Osteoblast (primary cell): ENCODE data around the gene NEDD8. TPM values are rescaled to one million over a fixed set of nuclear protein-coding genes. Genes with fewer than 3 reads are reported as not detected.
A peak's percentile ranks its signal among the peaks of the same experiment; 100 is the strongest.

Experiments
- DNase-seq: peaks from one replicate; pipeline ENCODE4 v3.0.0; 2011; ENCODE audit warnings: low spot score, mixed read lengths; ENCODE audit not compliant: insufficient read length; ENCODE audit errors: missing footprints
- H2AFZ ChIP-seq: 2 replicates; pipeline ENCODE4 v1.6.0; 2011; ENCODE audit warnings: mild to moderate bottlenecking, low read length
- H3K27ac ChIP-seq: 2 replicates; pipeline ENCODE4 v1.5.1; 2011; ENCODE audit warnings: mild to moderate bottlenecking, low read depth, low read length, moderate library complexity
- H3K27me3 ChIP-seq: 2 replicates; pipeline ENCODE4 v1.6.0; 2012; ENCODE audit warnings: mild to moderate bottlenecking, control low read depth, inconsistent platforms, low read length, moderate library complexity; ENCODE audit not compliant: insufficient read depth
- H3K36me3 ChIP-seq: 2 replicates; pipeline ENCODE4 v1.5.1; 2011; ENCODE audit warnings: mild to moderate bottlenecking, low read length, control low read depth, moderate library complexity; ENCODE audit not compliant: insufficient read depth
- H3K4me1 ChIP-seq: 2 replicates; pipeline ENCODE4 v1.5.1; 2011; ENCODE audit warnings: mild to moderate bottlenecking, low read length, control low read depth, moderate library complexity; ENCODE audit not compliant: insufficient read depth
- H3K4me2 ChIP-seq: 2 replicates; pipeline ENCODE4 v1.6.0; 2011; ENCODE audit warnings: mild to moderate bottlenecking, low read length; ENCODE audit not compliant: insufficient read depth
- H3K4me3 ChIP-seq: fragments of 200-600 bp; sonication (generic); 3 replicates; pipeline ENCODE4 v1.5.1; 2012; ENCODE audit warnings: mild to moderate bottlenecking, low read length, inconsistent platforms; ENCODE audit not compliant: insufficient read depth
- H3K79me2 ChIP-seq: 2 replicates; pipeline ENCODE4 v1.6.0; 2012; ENCODE audit warnings: mild to moderate bottlenecking, low read length, control low read depth, inconsistent platforms; ENCODE audit not compliant: insufficient read depth
- H3K9me3 ChIP-seq: 2 replicates; pipeline ENCODE4 v1.5.1; 2011; ENCODE audit warnings: low read depth, low read length, control low read depth
- H4K20me1 ChIP-seq: 2 replicates; pipeline ENCODE4 v1.6.0; 2012; ENCODE audit warnings: mild to moderate bottlenecking, low read length, control low read depth; ENCODE audit not compliant: insufficient read depth
- CTCF ChIP-seq: IDR thresholded peaks from 2 replicates; pipeline ENCODE4 v1.5.1; 2011; ENCODE audit warnings: mild to moderate bottlenecking, low read depth, low read length, moderate library complexity; ENCODE audit errors: extremely low read depth
- total RNA-seq: library from RNA; depleted of rRNA; stranded (reverse); fragments of >200 nt; gene quantifications from 2 replicates; pipeline ENCODE4 v1.2.3, GENCODE V29; 2012

Gene NEDD8
- total RNA-seq, 1 donor, result 69.1 TPM

GRCh38 chr14:24197056-24197450 is 35.1 kb downstream of the NEDD8 start:
- no peak overlapping the region for H3K4me3 ChIP-seq
- H4K20me1 ChIP-seq, result no peaks in the 10 kb centered on the region
- peak; percentile 79 for DNase-seq
- H3K4me2 ChIP-seq, result peak overlapping the region; percentile 97
- H2AFZ ChIP-seq, result no peak overlapping the region
- peaks cover 55% of the 10 kb centered on the region for H3K79me2 ChIP-seq
- no peak overlapping the region for H3K27ac ChIP-seq
- no peak for TF ChIP-seq CTCF
- peaks cover 19% of the 10 kb centered on the region for H3K4me1 ChIP-seq
- H3K36me3 ChIP-seq, result peaks cover 19% of the 10 kb centered on the region
- H3K9me3 ChIP-seq, result no peaks in the 10 kb centered on the region
- H3K27me3 ChIP-seq, result no peaks in the 10 kb centered on the region

- Histone ChIP-seq H3K27me3 (no peaks in the 10 kb centered on the region), H4K20me1 (no peaks in the 10 kb centered on the region), H3K4me1 (peaks cover 19% of the 10 kb centered on the region), H3K79me2 (peaks cover 59% of the 10 kb centered on the region), H3K9me3 (no peaks in the 10 kb centered on the region), H3K4me2 (peak overlapping the region; percentile 97), H3K36me3 (peaks cover 15% of the 10 kb centered on the region), H2AFZ (peak overlapping the region; percentile 95), H3K4me3 (peak overlapping the region; percentile 96), H3K27ac (peak overlapping the region; percentile 94)
- DNase-seq, result peak; percentile 84
- TF ChIP-seq CTCF, result no peak
These were observed 35.8 kb downstream of the NEDD8 start for GRCh38 chr14:24196071-24197055.

GRCh38 chr14:24195186-24196070 is 36.7 kb downstream of the NEDD8 start, which contains the start of gene TM9SF1:
Gene TM9SF1, minus strand, starts transcription at chr14:24195441. Its CDS starts 422 bp downstream, at chr14:24195019.
- H2AFZ ChIP-seq, result peak within 1 kb of the TSS; percentile 95
- peak within 1 kb of the TSS; percentile 97 for H3K4me2 ChIP-seq
- peaks cover 14% of the 10 kb centered on the region for H3K36me3 ChIP-seq
- H3K79me2 ChIP-seq, result peaks cover 59% of the 10 kb centered on the region
- peak within 1 kb of the TSS; percentile 96 for H3K4me3 ChIP-seq
- peaks cover 19% of the 10 kb centered on the region for H3K4me1 ChIP-seq
- DNase-seq, result peak; percentile 98
- TF ChIP-seq CTCF, result no peak
- H3K27me3 ChIP-seq, result no peaks in the 10 kb centered on the region
- no peaks in the 10 kb centered on the region for H4K20me1 ChIP-seq
- H3K9me3 ChIP-seq, result no peaks in the 10 kb centered on the region
- peak within 1 kb of the TSS; percentile 94 for H3K27ac ChIP-seq
